Body of pancreas (tissue), 4 donors: ENCODE results near the gene ZNF791.

Experiments
- POLR2A ChIP-seq, 3 donors: fragments of 450-650 bp; IDR thresholded peaks; one replicate each; pipeline ENCODE4 v1.6.1; 2016; ENCODE audit warnings: antibody characterized with exemption in 3 of 3, mild to moderate bottlenecking in 2 of 3
- TF ChIP-seq, protein P1 (sequence below), 7 experiments: fragments of 450-650 bp in 4 of 7; fragments of 200-600 bp in 3 of 7; sonication (generic) in 3 of 7; IDR thresholded peaks; one replicate each; pipeline ENCODE4 v1.5.1; 2016 to 2019; ENCODE audit warnings: antibody characterized with exemption in 7 of 7

DNA sequence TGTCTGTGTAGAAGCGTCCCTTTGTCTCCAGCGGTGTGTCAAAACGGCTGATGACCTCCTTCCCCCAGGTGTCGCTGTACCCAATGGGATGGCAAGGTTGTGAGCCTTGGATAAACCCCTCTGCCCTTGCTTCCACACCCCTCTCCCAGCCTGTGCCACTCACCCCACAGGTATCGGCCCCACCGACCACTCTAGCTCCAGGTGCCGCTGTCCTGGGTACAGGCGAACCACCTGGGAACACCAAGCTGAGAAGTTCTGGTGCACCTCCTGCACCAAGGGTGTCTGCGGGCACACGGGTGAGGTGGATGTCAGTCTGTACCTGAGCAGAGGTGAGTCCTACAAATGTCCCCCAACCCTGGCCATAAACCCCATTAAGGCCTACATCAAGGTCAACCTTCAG lies 39.2 kb downstream of the ZNF791 start:
- TF ChIP-seq POLR2A (IDR thresholded peaks at IDR 0.05), result no peak
- TF ChIP-seq, protein P1, sequence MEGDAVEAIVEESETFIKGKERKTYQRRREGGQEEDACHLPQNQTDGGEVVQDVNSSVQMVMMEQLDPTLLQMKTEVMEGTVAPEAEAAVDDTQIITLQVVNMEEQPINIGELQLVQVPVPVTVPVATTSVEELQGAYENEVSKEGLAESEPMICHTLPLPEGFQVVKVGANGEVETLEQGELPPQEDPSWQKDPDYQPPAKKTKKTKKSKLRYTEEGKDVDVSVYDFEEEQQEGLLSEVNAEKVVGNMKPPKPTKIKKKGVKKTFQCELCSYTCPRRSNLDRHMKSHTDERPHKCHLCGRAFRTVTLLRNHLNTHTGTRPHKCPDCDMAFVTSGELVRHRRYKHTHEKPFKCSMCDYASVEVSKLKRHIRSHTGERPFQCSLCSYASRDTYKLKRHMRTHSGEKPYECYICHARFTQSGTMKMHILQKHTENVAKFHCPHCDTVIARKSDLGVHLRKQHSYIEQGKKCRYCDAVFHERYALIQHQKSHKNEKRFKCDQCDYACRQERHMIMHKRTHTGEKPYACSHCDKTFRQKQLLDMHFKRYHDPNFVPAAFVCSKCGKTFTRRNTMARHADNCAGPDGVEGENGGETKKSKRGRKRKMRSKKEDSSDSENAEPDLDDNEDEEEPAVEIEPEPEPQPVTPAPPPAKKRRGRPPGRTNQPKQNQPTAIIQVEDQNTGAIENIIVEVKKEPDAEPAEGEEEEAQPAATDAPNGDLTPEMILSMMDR (IDR thresholded peaks at IDR 0.05), result no peak
